ENCODE data around the gene TSC22D2.

The TSC22D2 gene

DNA sequence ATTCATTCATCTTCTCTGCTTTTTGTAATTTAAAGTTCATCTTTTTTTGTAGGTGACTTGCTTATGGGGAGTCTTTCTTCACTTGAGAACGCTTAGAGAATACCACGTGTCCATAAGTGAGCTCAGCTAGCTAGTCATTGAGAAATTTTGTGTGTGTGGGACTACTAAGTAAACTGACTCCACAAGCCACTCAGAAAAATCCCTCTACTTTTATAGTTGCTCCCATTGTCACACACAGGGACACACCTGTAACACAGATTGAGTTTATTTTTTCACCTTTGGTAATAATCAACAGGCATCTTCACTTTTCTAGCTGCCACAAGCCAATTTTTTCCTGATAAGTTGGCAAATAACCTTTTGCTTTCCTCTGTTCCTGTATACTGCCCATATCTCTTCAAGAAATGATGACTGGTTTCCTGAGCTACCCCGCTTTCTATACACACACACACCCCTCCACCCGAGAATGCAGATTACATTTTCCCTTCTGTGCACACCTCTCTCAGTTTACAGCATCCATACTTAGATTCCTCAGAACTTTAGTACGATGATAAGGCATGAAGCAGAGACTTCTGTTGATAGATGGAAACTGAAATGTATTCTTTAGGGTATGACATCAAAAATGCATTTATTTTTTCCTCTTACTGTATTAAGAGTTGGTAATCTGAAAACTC, 4.6 kb downstream of the TSC22D2 start:
- no peak for DNase-seq (ENCODE audit: low read depth in 2 of 2)

- no peak for DNase-seq (ENCODE audit: low read depth in 2 of 2)
Measured at GRCh38 chr3:150414258-150414657, 6.2 kb downstream of the TSC22D2 start.

- DNase-seq (ENCODE audit: low read depth in 2 of 2) = no peak
Measured at GRCh38 chr3:150414959-150415358, 6.9 kb downstream of the TSC22D2 start.

DNA sequence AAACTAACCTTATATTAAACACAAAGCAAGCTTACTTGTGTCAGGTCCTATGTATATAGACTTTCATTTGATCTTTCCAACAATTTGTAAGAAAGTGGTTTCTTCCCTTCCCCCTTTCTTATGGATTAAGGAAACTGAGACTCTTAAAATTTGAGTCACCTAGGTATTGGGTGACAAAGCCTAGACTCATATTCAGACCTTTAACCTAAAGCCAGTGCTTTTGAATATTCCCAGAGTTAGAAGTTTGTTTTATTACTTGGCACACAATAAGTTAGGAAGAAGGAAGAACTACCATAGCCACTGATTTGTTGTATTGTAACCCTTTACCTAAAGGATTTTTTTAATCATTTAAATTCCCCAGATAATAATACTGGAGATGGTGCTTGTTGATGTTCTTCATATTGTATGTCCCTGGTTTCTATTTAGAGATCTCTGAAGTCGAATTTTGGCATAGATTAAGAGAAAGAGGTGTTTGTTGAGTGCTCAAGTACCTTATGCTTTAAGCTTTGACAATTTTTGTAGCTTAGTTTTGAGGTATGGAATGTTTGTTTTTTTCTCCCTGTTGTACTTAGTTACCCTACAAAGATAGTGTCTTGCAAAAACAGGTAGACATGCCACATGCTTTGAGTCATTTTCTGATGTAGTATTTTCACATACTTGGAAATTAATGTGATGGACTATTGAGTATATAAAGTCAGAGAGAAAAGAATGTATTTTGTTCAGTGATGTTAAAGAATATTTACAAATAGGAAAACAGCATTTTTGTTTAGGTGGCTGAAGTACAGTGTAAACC, 11.2 kb downstream of the TSC22D2 start:
- DNase-seq (ENCODE audit: low read depth in 2 of 2) = no peak

GRCh38 chr3:150419959-150420358, 11.9 kb downstream of the TSC22D2 start:
- no peak for DNase-seq (ENCODE audit: low read depth in 2 of 2)

GRCh38 chr3:150421256-150421655, 13.2 kb downstream of the TSC22D2 start:
- no peak for DNase-seq (ENCODE audit: low read depth in 2 of 2)

GRCh38 chr3:150421799-150422548, 13.9 kb downstream of the TSC22D2 start:
- DNase-seq (ENCODE audit: low read depth in 2 of 2) = no peak

- DNase-seq (ENCODE audit: low read depth in 2 of 2) = no peak
Measured at GRCh38 chr3:150422907-150423306, 14.8 kb downstream of the TSC22D2 start.

GRCh38 chr3:150423761-150424160, 15.7 kb downstream of the TSC22D2 start:
- DNase-seq (ENCODE audit: low read depth in 2 of 2) = no peak

GRCh38 chr3:150426292-150426691, 18.2 kb downstream of the TSC22D2 start:
- DNase-seq (ENCODE audit: low read depth in 2 of 2) = no peak

GRCh38 chr3:150428562-150428961, 20.5 kb downstream of the TSC22D2 start:
- no peak for DNase-seq (ENCODE audit: low read depth in 2 of 2)

DNA sequence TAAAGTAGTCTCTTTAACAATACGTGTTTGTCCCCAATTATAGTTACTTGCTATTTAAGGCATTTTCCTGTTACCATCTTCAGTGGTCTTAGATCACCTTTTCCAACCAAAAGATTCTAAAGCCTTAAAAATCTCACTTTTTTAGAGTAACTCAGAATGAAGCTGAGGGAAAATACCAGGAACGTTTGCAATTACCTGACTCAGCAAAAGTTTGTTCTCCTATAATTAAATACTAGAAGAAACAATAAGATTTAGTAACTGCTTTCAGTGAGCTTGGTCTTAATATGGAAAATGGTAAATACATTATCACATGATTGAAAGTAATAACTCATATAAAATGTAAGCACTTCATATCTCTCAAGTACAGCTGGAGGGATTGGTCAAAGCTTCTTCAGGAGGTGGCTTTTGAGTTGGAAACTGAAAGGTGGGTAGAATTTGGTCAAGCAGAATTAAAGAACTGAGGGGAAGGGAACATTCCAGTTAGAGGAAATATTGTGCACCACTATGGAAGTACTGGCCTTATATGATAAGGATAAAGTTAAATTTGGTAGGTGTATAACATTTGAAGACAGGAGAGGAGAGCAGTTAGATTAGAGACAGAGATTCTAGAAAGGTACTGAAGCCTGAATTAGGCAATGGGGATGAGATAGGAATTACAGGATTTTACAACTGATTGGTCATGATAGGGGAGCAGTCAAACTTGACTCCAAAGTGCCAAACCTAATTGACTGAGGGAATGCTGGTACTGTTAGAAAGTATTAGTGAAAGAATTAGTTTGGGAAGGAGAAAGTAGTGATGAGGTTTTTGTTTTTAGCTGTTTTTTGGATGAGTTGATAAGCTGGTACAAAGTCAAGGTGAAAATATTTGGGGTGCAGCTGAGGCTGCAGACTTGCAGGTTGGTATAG, 21.9 kb downstream of the TSC22D2 start:
- DNase-seq (ENCODE audit: low read depth in 2 of 2) = no peak

- DNase-seq (ENCODE audit: low read depth in 2 of 2) = no peak
Measured at GRCh38 chr3:150433347-150433746, 25.2 kb downstream of the TSC22D2 start.

- no peak for DNase-seq (ENCODE audit: low read depth in 2 of 2)
Measured at GRCh38 chr3:150434234-150434633, 26.1 kb downstream of the TSC22D2 start.

- DNase-seq (ENCODE audit: low read depth in 2 of 2) = no peak
Measured at GRCh38 chr3:150436161-150436560, 28.1 kb downstream of the TSC22D2 start.

DNA sequence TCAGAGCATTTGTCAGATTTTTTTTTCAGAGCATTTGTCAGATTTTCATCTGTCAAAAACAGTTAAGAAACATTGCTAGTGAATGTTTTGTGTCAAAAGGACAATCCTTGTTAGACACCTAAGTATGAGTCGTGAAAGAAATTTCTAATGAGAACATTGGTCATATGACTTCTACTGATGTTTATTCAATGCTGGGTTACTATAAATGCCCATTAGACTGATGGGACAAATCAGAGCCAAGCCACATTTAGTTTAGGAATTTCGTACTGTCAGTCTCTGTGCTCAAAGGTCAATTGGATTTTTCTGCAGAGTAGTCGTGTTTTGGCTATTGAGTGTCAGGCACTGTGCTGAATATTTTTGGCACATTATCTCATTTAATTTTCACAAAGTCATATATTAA, 31.6 kb downstream of the TSC22D2 start:
- no peak for DNase-seq (ENCODE audit: low read depth in 2 of 2)

- DNase-seq (ENCODE audit: low read depth in 2 of 2) = no peak
Measured at GRCh38 chr3:150443331-150443741, 35.2 kb downstream of the TSC22D2 start.

DNA sequence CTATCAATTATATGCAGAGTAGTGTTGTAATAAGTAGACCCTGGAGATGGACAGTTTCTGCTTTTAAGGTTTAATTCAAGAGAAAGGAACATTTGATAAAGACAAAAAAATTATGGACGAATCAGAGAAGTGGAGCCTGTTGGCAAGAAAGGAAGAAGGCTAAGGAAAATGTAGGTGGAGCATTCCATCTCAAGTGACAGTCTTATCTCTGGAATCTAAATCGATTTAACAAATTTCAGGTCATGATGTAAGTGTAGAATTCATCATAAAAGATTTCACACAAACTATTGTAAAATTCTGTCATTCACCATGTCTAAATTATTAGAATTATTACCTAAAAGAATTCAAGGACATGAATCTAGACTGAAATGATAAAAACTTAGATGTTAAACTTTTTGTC, 36.3 kb downstream of the TSC22D2 start:
- no peak for DNase-seq (ENCODE audit: low read depth in 2 of 2)

DNA sequence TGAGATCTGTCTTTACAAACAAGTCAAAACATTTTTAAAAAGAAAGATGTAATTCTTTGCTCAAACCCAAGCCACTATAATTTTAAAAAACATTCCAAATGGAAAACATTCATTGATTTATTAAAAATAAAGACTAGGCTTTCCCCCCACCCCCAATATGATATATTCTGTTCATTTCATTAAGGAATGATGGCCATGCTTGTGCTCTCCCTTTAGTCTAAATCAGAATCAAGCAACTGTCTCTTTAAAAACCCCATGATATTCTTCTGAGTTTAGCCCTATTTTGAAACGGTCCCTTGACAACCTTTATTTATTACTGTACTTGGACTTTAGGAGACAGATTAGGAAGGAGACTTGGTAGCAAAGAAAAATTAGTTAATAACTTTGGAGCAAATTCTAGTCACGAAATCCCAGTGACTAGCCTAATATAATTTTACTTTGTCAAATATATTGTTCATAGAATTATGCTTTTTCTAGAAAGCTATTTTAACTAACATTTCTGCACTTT, 38.4 kb downstream of the TSC22D2 start:
- no peak for DNase-seq (ENCODE audit: low read depth in 2 of 2)

- no peak for DNase-seq (ENCODE audit: low read depth in 2 of 2)
Measured at GRCh38 chr3:150447084-150447483, 39.0 kb downstream of the TSC22D2 start.
